ENCODE results near the gene NRL.

DNA sequence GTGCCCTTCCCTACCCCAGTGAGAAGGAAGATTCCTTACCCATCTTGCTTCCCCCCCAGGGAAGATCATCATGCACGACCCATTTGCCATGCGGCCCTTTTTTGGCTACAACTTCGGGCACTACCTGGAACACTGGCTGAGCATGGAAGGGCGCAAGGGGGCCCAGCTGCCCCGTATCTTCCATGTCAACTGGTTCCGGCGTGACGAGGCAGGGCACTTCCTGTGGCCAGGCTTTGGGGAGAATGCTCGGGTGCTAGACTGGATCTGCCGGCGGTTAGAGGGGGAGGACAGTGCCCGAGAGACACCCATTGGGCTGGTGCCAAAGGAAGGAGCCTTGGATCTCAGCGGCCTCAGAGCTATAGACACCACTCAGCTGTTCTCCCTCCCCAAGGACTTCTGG is 11.3 kb downstream of the NRL start:
- TF ChIP-seq EP300 (IDR thresholded peaks at IDR 0.05), result no peak
- no peak for TF ChIP-seq POLR2AphosphoS5 (IDR thresholded peaks at IDR 0.05)
- TF ChIP-seq, protein P1, sequence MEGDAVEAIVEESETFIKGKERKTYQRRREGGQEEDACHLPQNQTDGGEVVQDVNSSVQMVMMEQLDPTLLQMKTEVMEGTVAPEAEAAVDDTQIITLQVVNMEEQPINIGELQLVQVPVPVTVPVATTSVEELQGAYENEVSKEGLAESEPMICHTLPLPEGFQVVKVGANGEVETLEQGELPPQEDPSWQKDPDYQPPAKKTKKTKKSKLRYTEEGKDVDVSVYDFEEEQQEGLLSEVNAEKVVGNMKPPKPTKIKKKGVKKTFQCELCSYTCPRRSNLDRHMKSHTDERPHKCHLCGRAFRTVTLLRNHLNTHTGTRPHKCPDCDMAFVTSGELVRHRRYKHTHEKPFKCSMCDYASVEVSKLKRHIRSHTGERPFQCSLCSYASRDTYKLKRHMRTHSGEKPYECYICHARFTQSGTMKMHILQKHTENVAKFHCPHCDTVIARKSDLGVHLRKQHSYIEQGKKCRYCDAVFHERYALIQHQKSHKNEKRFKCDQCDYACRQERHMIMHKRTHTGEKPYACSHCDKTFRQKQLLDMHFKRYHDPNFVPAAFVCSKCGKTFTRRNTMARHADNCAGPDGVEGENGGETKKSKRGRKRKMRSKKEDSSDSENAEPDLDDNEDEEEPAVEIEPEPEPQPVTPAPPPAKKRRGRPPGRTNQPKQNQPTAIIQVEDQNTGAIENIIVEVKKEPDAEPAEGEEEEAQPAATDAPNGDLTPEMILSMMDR (IDR thresholded peaks at IDR 0.05), result no peak

Data from esophagus muscularis mucosa (tissue), 4 donors.